SK-N-SH (cell line): Measurements from ENCODE around the gene RPRD2.

Source experiments
- CHD2 ChIP-seq: fragments of 150-350 bp; IDR thresholded peaks from 2 replicates; pipeline ENCODE4 v1.6.1; 2018; ENCODE audit warnings: low read length; ENCODE audit not compliant: partially characterized antibody
- ELF1 ChIP-seq: IDR thresholded peaks from 2 replicates; pipeline ENCODE4 v1.4.0; 2012
- FOXJ3 ChIP-seq: sonication (generic); formaldehyde crosslinking; IDR thresholded peaks from 2 replicates; pipeline ENCODE4 v1.5.1; 2020; ENCODE audit warnings: mild to moderate bottlenecking, missing genetic modification reagents
- GABPA ChIP-seq: IDR thresholded peaks from 2 replicates; pipeline ENCODE4 v1.4.0; 2012; ENCODE audit warnings: low read depth, mild to moderate bottlenecking
- GATA2 ChIP-seq: sonication (generic); formaldehyde crosslinking; IDR thresholded peaks from 2 replicates; pipeline ENCODE4 v1.5.0; 2020; ENCODE audit warnings: mild to moderate bottlenecking, missing genetic modification reagents
- IRF3 ChIP-seq: fragments of 150-350 bp; IDR thresholded peaks from 2 replicates; pipeline ENCODE4 v1.6.1; 2016; ENCODE audit warnings: mild to moderate bottlenecking, low read depth, low read length
- NFIC ChIP-seq: IDR thresholded peaks from 2 replicates; pipeline ENCODE4 v1.4.0; 2012; ENCODE audit warnings: borderline replicate concordance
- RAD21 ChIP-seq: IDR thresholded peaks from 2 replicates; pipeline ENCODE4 v1.6.1; 2012; ENCODE audit warnings: mild to moderate bottlenecking, low read length
- RCOR1 ChIP-seq: fragments of 150-350 bp; IDR thresholded peaks from 2 replicates; pipeline ENCODE4 v1.6.1; 2017; ENCODE audit warnings: antibody characterized with exemption, low read length
- REST ChIP-seq: IDR thresholded peaks from 2 replicates; pipeline ENCODE4 v1.6.1; 2012; ENCODE audit warnings: mild to moderate bottlenecking, low read depth, low read length, moderate library complexity
- RFX5 ChIP-seq: IDR thresholded peaks from 2 replicates; pipeline ENCODE4 v1.6.1; 2012; ENCODE audit warnings: mild to moderate bottlenecking, improper control_type of control experiment, low read length
- TAF1 ChIP-seq: IDR thresholded peaks from 2 replicates; pipeline ENCODE4 v1.6.1; 2012; ENCODE audit warnings: low read depth, mild to moderate bottlenecking, low read length, moderate library complexity, borderline replicate concordance
- TEAD4 ChIP-seq: IDR thresholded peaks from 2 replicates; pipeline ENCODE4 v1.4.0; 2012; ENCODE audit warnings: mild to moderate bottlenecking, borderline replicate concordance; ENCODE audit not compliant: insufficient read depth
- TF ChIP-seq, protein P1 (sequence below): fragments of 200-600 bp; sonication (generic); IDR thresholded peaks from 2 replicates; pipeline ENCODE4 v1.6.1; 2017; ENCODE audit warnings: antibody characterized with exemption, mild to moderate bottlenecking, moderate library complexity

DNA sequence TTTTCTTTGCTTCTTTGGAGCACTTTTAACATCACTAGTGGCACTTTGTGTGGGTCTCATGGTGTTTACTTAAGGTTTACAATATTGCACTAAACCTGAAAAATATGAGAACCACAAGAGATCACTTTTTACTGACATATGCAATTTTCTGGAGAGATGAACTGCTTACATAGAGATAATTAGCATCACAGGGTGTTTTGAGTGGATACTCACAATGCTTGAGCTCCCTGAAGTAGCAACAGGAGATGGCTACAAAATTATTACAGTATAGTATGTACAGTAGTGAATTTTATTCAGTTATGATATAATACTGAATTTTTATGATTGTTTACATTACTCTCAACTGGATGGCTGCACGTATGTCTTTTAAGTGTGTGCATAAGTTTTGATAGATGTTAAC, 22.6 kb downstream of the RPRD2 start:
- TF ChIP-seq, protein P1, sequence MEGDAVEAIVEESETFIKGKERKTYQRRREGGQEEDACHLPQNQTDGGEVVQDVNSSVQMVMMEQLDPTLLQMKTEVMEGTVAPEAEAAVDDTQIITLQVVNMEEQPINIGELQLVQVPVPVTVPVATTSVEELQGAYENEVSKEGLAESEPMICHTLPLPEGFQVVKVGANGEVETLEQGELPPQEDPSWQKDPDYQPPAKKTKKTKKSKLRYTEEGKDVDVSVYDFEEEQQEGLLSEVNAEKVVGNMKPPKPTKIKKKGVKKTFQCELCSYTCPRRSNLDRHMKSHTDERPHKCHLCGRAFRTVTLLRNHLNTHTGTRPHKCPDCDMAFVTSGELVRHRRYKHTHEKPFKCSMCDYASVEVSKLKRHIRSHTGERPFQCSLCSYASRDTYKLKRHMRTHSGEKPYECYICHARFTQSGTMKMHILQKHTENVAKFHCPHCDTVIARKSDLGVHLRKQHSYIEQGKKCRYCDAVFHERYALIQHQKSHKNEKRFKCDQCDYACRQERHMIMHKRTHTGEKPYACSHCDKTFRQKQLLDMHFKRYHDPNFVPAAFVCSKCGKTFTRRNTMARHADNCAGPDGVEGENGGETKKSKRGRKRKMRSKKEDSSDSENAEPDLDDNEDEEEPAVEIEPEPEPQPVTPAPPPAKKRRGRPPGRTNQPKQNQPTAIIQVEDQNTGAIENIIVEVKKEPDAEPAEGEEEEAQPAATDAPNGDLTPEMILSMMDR: no peak
- TF ChIP-seq RCOR1 (no peak), RFX5 (no peak), RAD21 (no peak), GATA2 (no peak), REST (no peak), FOXJ3 (CRISPR knock-in tag) (no peak), GABPA (no peak), ELF1 (no peak), TEAD4 (no peak), IRF3 (no peak), TAF1 (no peak), NFIC (no peak), CHD2 (no peak)
